Measurements from ENCODE around the gene ELOVL2.

The ELOVL2 gene

DNA sequence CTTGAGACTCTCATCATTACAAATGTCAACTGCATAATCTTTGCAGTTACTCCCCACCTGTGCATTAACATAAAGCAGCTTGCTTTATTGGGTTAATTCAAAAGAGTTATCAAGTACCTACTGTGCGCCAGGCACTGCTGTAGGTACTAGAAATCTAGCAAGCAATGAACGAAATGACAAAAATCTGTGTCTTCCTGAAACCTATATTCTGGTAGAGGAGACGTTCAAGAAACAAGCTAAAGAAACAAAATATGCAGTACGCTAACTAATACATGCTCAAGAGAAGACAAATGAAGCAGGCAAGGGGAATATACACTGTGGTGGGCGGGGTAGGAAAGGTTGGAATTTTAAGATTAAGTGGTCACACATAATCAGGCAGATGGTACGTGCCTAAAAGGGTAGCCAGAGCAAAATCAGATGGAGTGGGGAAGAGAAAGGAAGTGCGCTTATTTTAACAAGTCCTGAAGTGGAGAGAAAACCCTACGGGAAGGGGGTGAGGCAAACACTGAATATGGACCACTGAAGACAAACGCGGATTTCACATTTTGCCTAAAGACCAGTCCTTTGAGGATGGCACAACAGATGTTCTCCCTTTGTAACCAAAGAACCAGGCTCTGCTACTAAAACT is 1.2 kb downstream of the ELOVL2 start:
- peak overlapping the region; percentile 76 for H3K4me3 Mint-ChIP-seq
- H3K27ac Mint-ChIP-seq, result no peak overlapping the region
- H3K27me3 Mint-ChIP-seq (ENCODE audit: low read depth), result peaks cover 72% of the 10 kb centered on the region

DNA sequence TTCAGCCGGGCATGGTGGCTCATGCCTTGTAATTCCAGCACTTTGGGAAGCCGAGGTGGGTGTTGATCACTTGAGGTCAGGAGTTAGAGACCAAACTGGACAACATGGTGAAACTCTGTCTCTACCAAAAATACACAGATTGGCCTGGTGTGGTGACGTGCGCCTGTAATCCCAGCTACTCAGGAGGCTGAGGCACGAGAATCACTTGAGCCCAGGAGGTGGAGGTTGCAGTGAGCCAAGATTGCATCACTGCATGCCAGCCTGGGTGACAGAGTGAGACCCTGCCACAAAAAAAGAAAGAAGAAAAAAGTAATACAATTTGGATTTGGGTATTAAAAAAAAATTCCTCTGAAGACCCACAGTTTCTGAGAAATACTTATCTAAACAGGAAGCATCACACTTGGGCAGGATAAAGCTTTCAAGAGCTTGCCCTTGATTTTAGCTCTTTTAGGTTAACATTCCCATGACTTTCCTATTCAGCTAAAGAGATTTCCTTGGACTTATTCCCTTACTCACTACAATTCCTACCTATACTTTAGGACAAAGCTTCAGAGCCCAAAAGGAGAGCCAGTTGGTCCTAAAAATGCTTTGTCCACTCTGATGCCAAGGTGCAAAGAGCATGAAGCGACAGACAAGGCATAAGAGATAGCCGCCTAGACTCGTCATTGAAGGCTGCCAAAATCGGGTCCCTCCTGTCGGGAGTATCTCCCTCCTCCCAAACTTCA is 1.9 kb downstream of the ELOVL2 start:
- Mint-ChIP-seq H3K4me1 (ENCODE audit: low read depth) (peaks cover 6% of the 10 kb centered on the region), H3K27ac (no peak overlapping the region), H3K9me3 (no peaks in the 10 kb centered on the region), H3K27me3 (ENCODE audit: low read depth) (peaks cover 71% of the 10 kb centered on the region), H3K4me3 (no peak overlapping the region), H3K36me3 (ENCODE audit: low read depth) (peaks cover 4% of the 10 kb centered on the region)

More for the DNA sequence above, 1.2 kb downstream of the ELOVL2 start:
- peaks cover 6% of the 10 kb centered on the region for H3K4me1 Mint-ChIP-seq (ENCODE audit: low read depth)
- peaks cover 4% of the 10 kb centered on the region for H3K36me3 Mint-ChIP-seq (ENCODE audit: low read depth)
- no peaks in the 10 kb centered on the region for H3K9me3 Mint-ChIP-seq

DNA sequence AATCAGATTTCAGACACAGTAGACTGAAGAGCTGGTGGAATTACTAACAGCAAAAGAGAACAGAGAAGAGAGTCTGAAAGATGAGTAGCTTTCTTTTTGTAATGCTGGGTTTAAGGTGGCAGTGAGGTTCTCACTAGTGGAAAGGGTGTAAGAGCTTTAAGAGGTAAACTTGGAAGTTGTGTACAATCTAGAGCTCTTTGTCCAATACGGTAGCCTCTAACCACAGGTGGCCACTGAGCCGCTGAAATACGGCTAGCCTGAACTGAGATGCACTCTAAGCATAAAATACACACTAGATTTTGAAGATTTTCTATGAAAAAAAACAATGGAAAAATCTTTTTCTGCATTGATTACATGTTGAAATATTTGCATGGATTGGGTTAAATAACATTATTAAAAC is 4.0 kb downstream of the ELOVL2 start:
- no peaks in the 10 kb centered on the region for H3K9me3 Mint-ChIP-seq
- H3K4me3 Mint-ChIP-seq, result no peak overlapping the region
- H3K27me3 Mint-ChIP-seq (ENCODE audit: low read depth), result peaks cover 71% of the 10 kb centered on the region
- peaks cover 4% of the 10 kb centered on the region for H3K36me3 Mint-ChIP-seq (ENCODE audit: low read depth)
- no peak overlapping the region for H3K27ac Mint-ChIP-seq
- peaks cover 6% of the 10 kb centered on the region for H3K4me1 Mint-ChIP-seq (ENCODE audit: low read depth)

DNA sequence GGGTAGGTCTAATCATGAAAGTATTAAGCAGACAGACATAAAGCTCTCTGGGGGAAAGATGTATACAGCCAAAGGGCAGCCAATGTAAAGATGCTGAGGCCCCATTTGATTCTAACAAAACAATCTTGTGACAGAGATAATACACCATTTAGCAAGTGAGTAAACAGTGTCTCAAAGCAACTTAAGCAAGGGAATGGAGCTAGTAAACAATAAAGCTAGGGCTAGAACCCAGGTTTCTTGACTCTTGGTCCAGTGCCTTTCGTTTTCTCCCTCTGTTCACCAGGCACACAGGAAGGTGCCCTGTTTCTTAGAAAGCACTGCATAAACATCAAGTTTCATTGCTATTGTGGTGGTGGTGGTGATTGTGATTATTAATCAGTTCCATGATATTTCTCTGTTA is 5.1 kb downstream of the ELOVL2 start:
- H3K4me1 Mint-ChIP-seq (ENCODE audit: low read depth), result peaks cover 6% of the 10 kb centered on the region
- H3K27me3 Mint-ChIP-seq (ENCODE audit: low read depth), result peaks cover 68% of the 10 kb centered on the region
- H3K4me3 Mint-ChIP-seq, result no peak overlapping the region
- no peaks in the 10 kb centered on the region for H3K9me3 Mint-ChIP-seq
- H3K27ac Mint-ChIP-seq, result no peak overlapping the region
- H3K36me3 Mint-ChIP-seq (ENCODE audit: low read depth), result peaks cover 2% of the 10 kb centered on the region

DNA sequence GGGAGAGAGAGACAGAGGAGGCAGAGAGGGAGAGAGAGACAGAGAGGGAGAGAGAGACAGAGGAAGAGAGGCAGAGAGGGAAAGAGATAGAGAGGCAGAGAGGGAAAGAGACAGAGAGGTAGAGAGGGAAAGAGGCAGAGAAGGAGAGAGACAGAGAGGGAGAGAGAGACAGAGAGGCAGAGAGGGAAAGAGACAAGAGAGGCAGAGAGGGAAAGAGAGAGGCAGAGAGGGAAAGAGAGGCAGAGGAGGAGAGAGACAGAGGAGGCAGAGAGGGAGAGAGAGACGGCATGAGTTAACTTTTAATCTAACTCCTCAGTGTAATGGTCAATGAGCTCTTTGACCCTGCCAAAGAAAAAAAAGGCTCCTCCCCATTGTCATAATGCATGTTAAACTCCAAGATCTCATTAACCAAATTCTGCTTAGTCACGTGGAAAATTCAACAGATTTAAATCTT is 7.1 kb downstream of the ELOVL2 start:
- no peaks in the 10 kb centered on the region for H3K9me3 Mint-ChIP-seq
- H3K4me1 Mint-ChIP-seq (ENCODE audit: low read depth), result no peaks in the 10 kb centered on the region
- no peaks in the 10 kb centered on the region for H3K36me3 Mint-ChIP-seq (ENCODE audit: low read depth)
- peaks cover 56% of the 10 kb centered on the region for H3K27me3 Mint-ChIP-seq (ENCODE audit: low read depth)
- H3K4me3 Mint-ChIP-seq, result no peak overlapping the region
- H3K27ac Mint-ChIP-seq, result no peak overlapping the region

DNA sequence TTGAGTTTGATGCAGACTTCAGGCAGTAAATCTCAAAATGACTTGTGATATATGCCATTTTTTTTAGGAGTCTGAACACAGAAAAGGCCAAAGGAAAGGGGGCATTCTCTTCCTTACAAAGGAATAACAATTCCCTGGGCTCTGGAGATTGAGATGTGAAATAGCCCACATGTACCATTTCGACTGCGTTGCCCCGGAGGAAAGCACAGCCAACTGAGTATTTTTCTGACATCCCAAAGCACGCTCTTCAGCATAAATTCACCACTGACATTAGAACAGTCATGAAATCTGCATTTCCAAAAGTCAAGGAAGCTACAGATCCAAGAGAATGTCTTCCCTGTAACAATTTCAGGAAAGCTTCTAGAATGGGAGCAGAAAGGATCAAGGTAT is 7.8 kb downstream of the ELOVL2 start:
- Mint-ChIP-seq H3K27me3 (ENCODE audit: low read depth) (peaks cover 58% of the 10 kb centered on the region), H3K9me3 (no peaks in the 10 kb centered on the region), H3K36me3 (ENCODE audit: low read depth) (no peaks in the 10 kb centered on the region)

DNA sequence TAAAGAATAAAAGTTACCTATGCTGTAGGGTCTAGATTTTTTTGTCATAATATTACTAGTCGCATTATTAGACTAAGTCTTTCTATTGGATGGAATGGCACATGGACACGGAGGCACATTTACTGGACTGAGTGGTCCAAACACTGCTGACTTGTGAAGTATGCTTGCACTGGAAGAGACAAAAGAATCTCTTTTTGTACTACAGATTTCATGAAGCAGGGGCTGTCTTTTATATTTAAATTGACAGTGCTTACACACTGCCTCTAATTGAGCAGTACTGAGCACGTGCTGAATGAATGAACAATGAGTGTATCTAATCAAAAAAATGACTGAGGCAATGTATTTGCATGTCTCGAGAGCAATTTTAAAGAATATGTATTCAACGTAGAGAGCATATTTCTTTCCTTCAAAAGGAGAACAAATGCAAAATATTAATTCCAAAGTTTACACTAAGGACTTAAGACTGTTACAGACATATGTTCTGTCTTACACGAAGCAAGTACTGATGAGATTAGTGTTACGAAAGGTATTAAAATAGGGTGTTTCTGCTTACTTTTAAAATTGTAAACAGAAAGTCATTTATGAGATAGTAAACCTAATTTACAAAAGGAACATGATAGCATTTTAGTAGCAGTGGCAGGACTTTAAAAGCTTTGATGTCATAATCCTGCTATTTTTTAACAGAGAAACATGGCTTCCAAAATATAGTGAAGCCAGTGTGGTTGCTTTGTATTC is 8.3 kb downstream of the ELOVL2 start:
- Mint-ChIP-seq H3K27me3 (ENCODE audit: low read depth) (peaks cover 55% of the 10 kb centered on the region), H3K4me1 (ENCODE audit: low read depth) (no peaks in the 10 kb centered on the region), H3K27ac (no peak overlapping the region), H3K4me3 (no peak overlapping the region), H3K9me3 (no peaks in the 10 kb centered on the region), H3K36me3 (ENCODE audit: low read depth) (no peaks in the 10 kb centered on the region)

More for the DNA sequence above, 7.8 kb downstream of the ELOVL2 start:
- Mint-ChIP-seq H3K27ac (no peak overlapping the region), H3K4me3 (no peak overlapping the region), H3K4me1 (ENCODE audit: low read depth) (no peaks in the 10 kb centered on the region)

DNA sequence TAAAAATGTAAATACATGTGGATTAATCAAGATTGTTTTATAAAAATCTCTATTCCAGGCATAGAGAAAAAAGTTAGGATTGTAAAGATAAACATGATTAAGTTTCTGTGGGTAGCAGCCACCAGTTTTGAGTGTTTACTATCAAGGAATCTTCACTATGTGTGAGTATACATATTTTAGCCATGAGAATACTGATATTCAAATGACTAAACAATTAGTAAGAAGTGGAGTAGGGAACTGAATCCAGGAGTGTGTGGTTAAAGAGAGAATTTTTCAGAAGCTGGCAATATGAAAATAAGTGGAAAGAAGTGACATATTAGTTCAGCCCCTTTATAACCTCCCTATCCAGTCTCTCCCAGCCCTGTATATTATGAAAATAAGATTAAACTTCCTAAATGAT is 10.3 kb downstream of the ELOVL2 start:
- Mint-ChIP-seq H3K4me1 (ENCODE audit: low read depth) (no peaks in the 10 kb centered on the region), H3K9me3 (no peaks in the 10 kb centered on the region), H3K36me3 (ENCODE audit: low read depth) (no peaks in the 10 kb centered on the region), H3K4me3 (no peak overlapping the region), H3K27me3 (ENCODE audit: low read depth) (peaks cover 38% of the 10 kb centered on the region), H3K27ac (no peak overlapping the region)

DNA sequence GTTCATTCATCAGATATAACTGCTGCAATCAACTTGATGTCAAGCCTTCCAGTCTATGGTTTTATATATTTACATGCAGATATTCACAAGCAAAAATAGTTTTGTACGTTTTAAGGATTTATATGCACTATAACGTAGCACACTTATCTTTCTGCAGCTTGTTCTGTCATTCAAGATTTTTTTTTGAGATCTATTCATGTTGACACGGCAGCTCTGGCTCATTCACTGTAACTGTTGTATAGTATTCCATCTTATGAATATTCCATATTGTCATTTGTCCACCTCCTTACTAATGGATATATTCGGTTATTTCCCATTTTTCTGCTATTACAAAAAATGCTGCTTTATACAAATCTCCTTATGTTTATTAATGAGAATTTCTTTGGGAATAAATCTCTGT is 13.2 kb downstream of the ELOVL2 start:
- Mint-ChIP-seq H3K27me3 (ENCODE audit: low read depth) (peaks cover 35% of the 10 kb centered on the region), H3K36me3 (ENCODE audit: low read depth) (no peaks in the 10 kb centered on the region), H3K4me1 (ENCODE audit: low read depth) (no peaks in the 10 kb centered on the region), H3K9me3 (no peaks in the 10 kb centered on the region), H3K27ac (no peak overlapping the region), H3K4me3 (no peak overlapping the region)

DNA sequence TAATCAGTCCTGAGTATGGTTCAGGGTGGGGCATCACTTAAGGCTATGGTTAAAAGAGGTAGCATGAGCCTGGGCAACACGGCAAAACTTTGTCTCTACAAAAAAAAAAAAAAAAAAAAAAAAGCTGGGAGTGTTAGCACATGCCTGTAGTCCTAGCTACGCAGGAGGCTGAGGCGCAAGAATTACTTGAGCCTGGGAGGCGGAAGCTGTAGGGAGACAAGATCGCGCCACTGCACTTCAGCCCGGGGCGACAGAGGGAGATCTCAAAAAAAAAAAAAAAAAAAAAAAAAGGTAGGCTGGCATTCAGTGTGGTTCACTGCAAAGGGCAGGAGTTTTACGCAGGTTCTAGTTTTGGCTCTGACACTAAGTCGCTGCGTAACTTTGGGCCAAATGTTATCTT is 15.1 kb downstream of the ELOVL2 start:
- H3K9me3 Mint-ChIP-seq, result no peaks in the 10 kb centered on the region
- no peak overlapping the region for H3K4me3 Mint-ChIP-seq
- no peaks in the 10 kb centered on the region for H3K4me1 Mint-ChIP-seq (ENCODE audit: low read depth)
- H3K36me3 Mint-ChIP-seq (ENCODE audit: low read depth), result no peaks in the 10 kb centered on the region
- peaks cover 45% of the 10 kb centered on the region for H3K27me3 Mint-ChIP-seq (ENCODE audit: low read depth)
- no peak overlapping the region for H3K27ac Mint-ChIP-seq

DNA sequence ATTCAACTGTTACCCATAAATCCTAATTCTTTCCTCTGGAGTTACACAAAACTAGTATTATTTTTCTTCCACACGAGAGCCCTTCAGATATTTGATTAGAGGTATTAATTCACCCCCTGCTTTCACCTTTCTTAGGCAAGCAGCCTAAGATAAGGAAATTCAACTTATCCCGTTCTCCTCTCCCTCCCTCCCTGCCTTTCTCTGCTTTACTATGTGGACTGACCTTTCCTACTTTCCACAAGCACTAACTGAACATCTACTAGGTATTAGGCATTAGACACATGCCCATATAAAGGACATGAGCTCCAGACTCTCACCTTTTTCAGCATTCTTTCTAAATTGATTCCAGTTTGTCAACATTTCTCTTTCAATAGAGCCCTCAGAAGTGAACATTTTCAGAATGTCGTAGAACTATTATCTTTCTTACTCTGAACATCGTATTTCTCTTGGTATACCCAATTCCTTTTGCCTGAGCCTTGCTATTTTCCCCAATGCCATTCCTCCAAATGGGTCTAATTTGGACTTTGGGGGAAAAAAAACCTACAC is 16.5 kb downstream of the ELOVL2 start:
- no peak overlapping the region for H3K4me3 Mint-ChIP-seq
- no peaks in the 10 kb centered on the region for H3K36me3 Mint-ChIP-seq (ENCODE audit: low read depth)
- H3K9me3 Mint-ChIP-seq, result no peaks in the 10 kb centered on the region
- H3K27me3 Mint-ChIP-seq (ENCODE audit: low read depth), result peaks cover 44% of the 10 kb centered on the region
- H3K4me1 Mint-ChIP-seq (ENCODE audit: low read depth), result no peaks in the 10 kb centered on the region
- no peak overlapping the region for H3K27ac Mint-ChIP-seq

DNA sequence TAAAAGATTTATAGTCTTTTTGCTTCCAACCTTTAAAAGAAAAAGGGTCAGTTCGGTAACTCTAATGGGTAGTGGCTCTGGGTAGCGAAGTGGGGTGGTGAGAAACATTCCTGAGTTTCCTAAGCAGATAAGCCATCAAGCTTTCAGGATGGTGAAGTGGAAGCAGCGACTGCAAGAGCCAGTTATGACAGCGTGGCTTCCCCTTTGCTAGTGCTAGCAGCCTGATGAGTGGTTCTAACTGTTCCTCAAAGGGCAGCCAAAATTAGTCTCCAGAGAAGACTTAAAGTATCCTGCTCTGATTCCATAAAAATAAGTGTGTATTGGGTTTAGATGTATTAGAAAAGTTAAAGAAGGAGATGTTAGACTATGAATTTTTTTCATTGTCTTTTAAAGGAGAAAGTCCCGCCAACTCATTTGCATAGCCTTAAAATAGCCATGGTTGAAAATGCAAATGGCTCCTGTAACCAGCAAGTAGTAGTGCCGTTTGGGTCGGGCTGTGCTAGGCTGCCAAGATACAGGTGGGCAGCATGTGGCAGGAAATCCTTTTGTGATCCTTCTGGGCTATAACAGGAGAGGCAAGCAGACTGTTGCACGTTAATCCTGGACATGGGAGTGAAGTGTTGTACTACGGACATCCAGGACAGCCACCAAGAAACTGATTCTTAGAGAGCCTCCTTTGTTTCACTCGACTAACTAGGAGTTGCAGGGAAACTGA is 18.0 kb downstream of the ELOVL2 start:
- Mint-ChIP-seq H3K27ac (no peak overlapping the region), H3K4me3 (no peak overlapping the region), H3K27me3 (ENCODE audit: low read depth) (peaks cover 44% of the 10 kb centered on the region), H3K9me3 (no peaks in the 10 kb centered on the region), H3K36me3 (ENCODE audit: low read depth) (no peaks in the 10 kb centered on the region), H3K4me1 (ENCODE audit: low read depth) (no peaks in the 10 kb centered on the region)

DNA sequence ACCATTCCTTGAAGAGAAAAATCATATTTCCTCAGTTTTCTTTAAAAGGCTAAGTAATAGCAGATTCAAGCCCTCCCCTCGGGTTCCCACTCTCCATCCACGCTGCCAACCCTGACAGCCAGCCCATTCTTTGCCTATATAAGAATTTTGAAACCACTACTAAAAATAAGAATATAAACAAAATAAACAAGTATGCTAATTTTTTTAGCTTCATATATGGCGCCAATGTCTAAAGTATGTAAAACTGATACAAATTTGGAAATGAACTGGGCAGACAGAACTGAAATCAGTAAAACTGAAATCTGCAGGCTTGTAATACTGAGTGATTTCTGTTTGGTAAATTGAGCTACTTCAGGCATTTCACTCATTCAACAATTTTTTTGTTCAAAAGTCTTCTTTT is 19.0 kb downstream of the ELOVL2 start:
- no peak overlapping the region for H3K27ac Mint-ChIP-seq

DNA sequence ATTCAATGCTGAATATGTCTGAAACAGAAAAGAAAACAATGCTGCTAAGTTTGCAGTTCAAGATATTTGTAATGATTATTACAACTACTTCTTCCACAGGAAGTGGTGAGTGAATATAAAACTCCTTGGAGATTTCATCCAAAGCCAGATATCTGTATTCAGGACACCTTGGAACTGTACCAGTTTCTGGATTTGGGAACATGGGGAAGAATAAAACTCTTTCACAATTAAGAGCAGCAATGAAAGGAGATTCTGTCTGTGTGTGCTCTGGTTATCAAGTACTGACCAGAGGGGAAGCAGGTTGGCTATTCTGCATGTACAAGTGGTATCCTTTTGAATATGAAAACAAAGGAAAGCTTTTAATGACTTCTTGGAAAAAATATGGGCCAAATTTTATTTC is 21.1 kb downstream of the ELOVL2 start:
- Mint-ChIP-seq H3K9me3 (no peaks in the 10 kb centered on the region), H3K27ac (no peak overlapping the region), H3K4me3 (no peak overlapping the region), H3K4me1 (ENCODE audit: low read depth) (no peaks in the 10 kb centered on the region), H3K27me3 (ENCODE audit: low read depth) (peaks cover 42% of the 10 kb centered on the region), H3K36me3 (ENCODE audit: low read depth) (no peaks in the 10 kb centered on the region)

More for the DNA sequence above, 19.0 kb downstream of the ELOVL2 start:
- H3K9me3 Mint-ChIP-seq, result no peaks in the 10 kb centered on the region
- no peak overlapping the region for H3K4me3 Mint-ChIP-seq
- H3K27me3 Mint-ChIP-seq (ENCODE audit: low read depth), result peaks cover 43% of the 10 kb centered on the region
- no peaks in the 10 kb centered on the region for H3K4me1 Mint-ChIP-seq (ENCODE audit: low read depth)
- H3K36me3 Mint-ChIP-seq (ENCODE audit: low read depth), result no peaks in the 10 kb centered on the region

Measured in T-helper 1 cell treated with Interleukin-12 subunit alpha and Interleukin-12 subunit beta and Interleukin-4 antibody, amounts not matched to agents 30 μg/mL and 1 μg/mL, for 36 hours (primary cell).